Natural killer cell (primary cell): ENCODE measurements around the gene PPM1M. TPM values are rescaled to one million over a fixed set of nuclear protein-coding genes. Genes with fewer than 3 reads are reported as not detected.

Source experiments
- ATAC-seq, 3 donors: fragments of 150-1000 bp in 2 of 3; fragments of 200-7000 bp in 1 of 3; cut with Tn5 transposase; 1 replicate in 1 of 3; 2 replicates in 2 of 3; pipeline ENCODE4 v1.10.0; 2021; ENCODE audit warnings: mild to moderate bottlenecking in 2 of 3, moderate library complexity in 2 of 3
- DNase-seq, 2 donors: peaks; one replicate each; pipeline versions ENCODE4 v3.0.0 to v3.0.0-alpha.2; 2013 to 2021; ENCODE audit warnings: mixed read lengths in 1 of 2
- H3K27ac ChIP-seq: one replicate; pipeline ENCODE4 v1.5.1; 2013; ENCODE audit warnings: mild to moderate bottlenecking, low read length
- H3K27me3 ChIP-seq: one replicate; pipeline ENCODE4 v1.6.1; 2013; ENCODE audit warnings: low read length; ENCODE audit not compliant: control insufficient read depth, insufficient read depth
- H3K36me3 ChIP-seq: one replicate; pipeline ENCODE4 v1.6.1; 2013; ENCODE audit warnings: low read length; ENCODE audit not compliant: control insufficient read depth, insufficient read depth
- H3K4me1 ChIP-seq: one replicate; pipeline ENCODE4 v1.6.1; 2013; ENCODE audit warnings: low read length; ENCODE audit not compliant: control insufficient read depth, insufficient read depth
- H3K4me3 ChIP-seq: one replicate; pipeline ENCODE4 v1.5.1; 2013; ENCODE audit warnings: low read length
- H3K9me3 ChIP-seq: one replicate; pipeline ENCODE4 v1.6.1; 2013; ENCODE audit warnings: low read length; ENCODE audit not compliant: control insufficient read depth, insufficient read depth
- H3K27ac Mint-ChIP-seq, 2 donors: one replicate each; pipeline ENCODE4 v1.8.0; 2022; ENCODE audit warnings: mild to moderate bottlenecking in 2 of 2, mixed read lengths in 2 of 2, moderate library complexity in 1 of 2
- H3K27me3 Mint-ChIP-seq, 2 donors: one replicate each; pipeline ENCODE4 v1.8.0; 2022; ENCODE audit warnings: low read depth in 2 of 2, mixed read lengths in 2 of 2
- H3K36me3 Mint-ChIP-seq: one replicate; pipeline ENCODE4 v1.8.0; 2022; ENCODE audit warnings: mixed read lengths
- H3K4me1 Mint-ChIP-seq, 2 donors: one replicate each; pipeline ENCODE4 v1.8.0; 2022; ENCODE audit warnings: mixed read lengths in 2 of 2
- H3K4me3 Mint-ChIP-seq: one replicate; pipeline ENCODE4 v1.8.0; 2022; ENCODE audit warnings: mild to moderate bottlenecking, moderate library complexity, mixed read lengths
- H3K9me3 Mint-ChIP-seq, 2 donors: one replicate each; pipeline ENCODE4 v1.8.0; 2022; ENCODE audit warnings: mixed read lengths in 2 of 2
- WGBS: methylation state at CpG from one replicate; pipeline ENCODE4 v1.1.7; 2013; ENCODE audit warnings: missing lambda C conversion rate; ENCODE audit not compliant: insufficient coverage; 5-methylcytosine and 5-hydroxymethylcytosine counted together
- intact Hi-C: fragments of 100-400 bp; cut with micrococcal nuclease; formaldehyde crosslinking; loops from one replicate; pipeline ENCODE4 v1.14.2; 2022
- total RNA-seq, 4 donors: library from RNA; stranded (reverse); fragments of 120-200 nt in 1 of 4; gene quantifications; one replicate each; pipeline versions ENCODE4 v1.2.3 to v1.2.4, GENCODE V29; 2013 to 2022
- TF ChIP-seq, protein P1 (sequence below): fragments of 200-600 bp; IDR thresholded peaks from one replicate; pipeline ENCODE4 v1.8.0; 2022; ENCODE audit warnings: antibody characterized with exemption

The PPM1M gene
- total RNA-seq, 3 donors from 2014 or later (not counting 1 experiment from before 2014, with no cell fraction given): 66.0 to 83.7 (median 77.8) TPM

DNA sequence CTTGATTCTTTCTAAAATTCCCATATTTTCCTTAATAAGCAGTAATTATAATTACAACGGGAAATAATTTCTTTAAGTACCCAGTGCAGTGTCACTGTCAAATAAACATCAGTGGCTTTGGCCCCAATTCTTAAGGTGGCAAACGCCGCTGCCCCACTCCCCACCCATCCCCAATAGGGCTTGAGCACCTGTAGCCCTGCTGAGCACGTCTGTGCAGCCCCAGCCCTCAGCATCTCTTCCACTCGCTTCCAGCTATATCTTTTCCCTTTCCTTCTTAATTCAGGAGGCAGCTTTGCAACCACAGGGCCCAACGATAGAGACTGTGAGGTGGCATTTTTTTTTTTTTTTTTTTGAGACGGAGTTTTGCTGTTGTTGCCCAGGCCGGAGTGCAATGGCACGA lies 9.0 kb downstream of the PPM1M start:
- intact Hi-C loops: no loop called here
- no peaks in the 10 kb centered on the region for H3K27me3 Mint-ChIP-seq
- DNase-seq: no peak
- no peaks in the 10 kb centered on the region for H3K9me3 Mint-ChIP-seq
- Histone ChIP-seq H3K4me1 (peaks cover 59% of the 10 kb centered on the region), H3K9me3 (no peaks in the 10 kb centered on the region), H3K27me3 (no peaks in the 10 kb centered on the region), H3K36me3 (peaks cover 61% of the 10 kb centered on the region), H3K27ac (peak overlapping the region; percentile 92), H3K4me3 (no peak overlapping the region)
- no peak for ATAC-seq
- peaks cover 33% of the 10 kb centered on the region for H3K36me3 Mint-ChIP-seq
- whole genome bisulfite sequencing: 76% methylated on average over 8 of the region's 9 CpGs
- H3K27ac Mint-ChIP-seq: peak overlapping the region; percentile 71 to 95
- TF ChIP-seq, protein P1, sequence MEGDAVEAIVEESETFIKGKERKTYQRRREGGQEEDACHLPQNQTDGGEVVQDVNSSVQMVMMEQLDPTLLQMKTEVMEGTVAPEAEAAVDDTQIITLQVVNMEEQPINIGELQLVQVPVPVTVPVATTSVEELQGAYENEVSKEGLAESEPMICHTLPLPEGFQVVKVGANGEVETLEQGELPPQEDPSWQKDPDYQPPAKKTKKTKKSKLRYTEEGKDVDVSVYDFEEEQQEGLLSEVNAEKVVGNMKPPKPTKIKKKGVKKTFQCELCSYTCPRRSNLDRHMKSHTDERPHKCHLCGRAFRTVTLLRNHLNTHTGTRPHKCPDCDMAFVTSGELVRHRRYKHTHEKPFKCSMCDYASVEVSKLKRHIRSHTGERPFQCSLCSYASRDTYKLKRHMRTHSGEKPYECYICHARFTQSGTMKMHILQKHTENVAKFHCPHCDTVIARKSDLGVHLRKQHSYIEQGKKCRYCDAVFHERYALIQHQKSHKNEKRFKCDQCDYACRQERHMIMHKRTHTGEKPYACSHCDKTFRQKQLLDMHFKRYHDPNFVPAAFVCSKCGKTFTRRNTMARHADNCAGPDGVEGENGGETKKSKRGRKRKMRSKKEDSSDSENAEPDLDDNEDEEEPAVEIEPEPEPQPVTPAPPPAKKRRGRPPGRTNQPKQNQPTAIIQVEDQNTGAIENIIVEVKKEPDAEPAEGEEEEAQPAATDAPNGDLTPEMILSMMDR: no peak
- H3K4me1 Mint-ChIP-seq: peaks cover 62 to 65% of the 10 kb centered on the region in 2 donors
- no peak overlapping the region for H3K4me3 Mint-ChIP-seq

DNA sequence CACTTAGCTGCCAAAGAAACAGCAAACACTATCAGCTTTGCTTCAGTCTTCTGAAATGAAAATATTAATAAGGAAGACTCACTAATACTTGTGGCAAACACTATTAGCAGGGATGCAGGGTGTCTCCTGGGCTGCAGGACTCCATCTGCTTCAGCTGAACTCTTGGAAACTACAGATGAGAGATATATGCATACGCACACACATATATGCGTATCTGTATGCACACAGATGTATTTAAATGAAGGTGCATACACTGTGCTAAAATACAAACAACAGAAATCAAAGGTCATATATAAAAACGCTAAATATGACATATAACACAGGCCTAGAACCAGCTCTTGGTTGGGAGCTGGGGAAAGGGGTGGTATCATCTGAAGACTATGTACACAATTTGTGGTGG lies 10.6 kb downstream of the PPM1M start:
- Mint-ChIP-seq H3K9me3 (no peaks in the 10 kb centered on the region), H3K27me3 (no peaks in the 10 kb centered on the region), H3K36me3 (peaks cover 35% of the 10 kb centered on the region), H3K27ac (peak overlapping the region; percentile 71 to 95), H3K4me1 (peaks cover 51 to 58% of the 10 kb centered on the region in 2 donors), H3K4me3 (no peak overlapping the region)
- Histone ChIP-seq H3K4me3 (no peak overlapping the region), H3K27ac (no peak overlapping the region), H3K27me3 (no peaks in the 10 kb centered on the region), H3K36me3 (peaks cover 67% of the 10 kb centered on the region), H3K4me1 (peaks cover 55% of the 10 kb centered on the region), H3K9me3 (no peaks in the 10 kb centered on the region)
- intact Hi-C loops: no loop called here
- DNase-seq: no peak
- ATAC-seq: no peak
- TF ChIP-seq, protein P1: no peak
- 100% methylated on average over 1 of the region's 3 CpGs for WGBS

DNA sequence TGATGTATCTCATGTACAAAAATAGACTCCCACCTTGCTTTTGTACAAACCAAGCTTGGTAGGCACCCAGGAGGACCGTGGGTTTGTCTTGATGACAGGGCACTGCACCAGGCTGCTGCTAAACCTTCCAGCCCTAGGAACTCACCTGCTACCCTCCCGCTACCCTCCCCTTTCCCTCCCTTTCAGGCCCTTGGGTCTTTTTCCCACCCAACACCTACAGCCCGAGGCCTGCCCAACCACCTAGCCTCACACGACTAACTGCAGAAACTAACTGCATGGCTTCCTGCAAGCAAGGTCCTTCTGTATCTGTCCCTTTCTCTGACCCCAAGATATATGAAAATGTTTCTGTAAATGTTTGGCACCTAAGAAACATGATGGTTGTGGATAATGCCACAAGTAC lies 11.1 kb downstream of the PPM1M start:
- TF ChIP-seq, protein P1: no peak
- Histone ChIP-seq H3K27ac (peak overlapping the region; percentile 4), H3K4me3 (no peak overlapping the region), H3K36me3 (peaks cover 68% of the 10 kb centered on the region), H3K27me3 (no peaks in the 10 kb centered on the region), H3K9me3 (no peaks in the 10 kb centered on the region), H3K4me1 (peaks cover 50% of the 10 kb centered on the region)
- DNase-seq (no peak), ATAC-seq (no peak)
- H3K36me3 Mint-ChIP-seq: peaks cover 35% of the 10 kb centered on the region
- WGBS: 83% methylated on average over 3 of the region's 4 CpGs
- H3K27ac Mint-ChIP-seq: peak overlapping the region; percentile 71 to 95
- no peaks in the 10 kb centered on the region for H3K9me3 Mint-ChIP-seq
- intact Hi-C loops: no loop called here
- H3K27me3 Mint-ChIP-seq: no peaks in the 10 kb centered on the region
- peaks cover 51 to 58% of the 10 kb centered on the region in 2 donors for H3K4me1 Mint-ChIP-seq
- no peak overlapping the region for H3K4me3 Mint-ChIP-seq

DNA sequence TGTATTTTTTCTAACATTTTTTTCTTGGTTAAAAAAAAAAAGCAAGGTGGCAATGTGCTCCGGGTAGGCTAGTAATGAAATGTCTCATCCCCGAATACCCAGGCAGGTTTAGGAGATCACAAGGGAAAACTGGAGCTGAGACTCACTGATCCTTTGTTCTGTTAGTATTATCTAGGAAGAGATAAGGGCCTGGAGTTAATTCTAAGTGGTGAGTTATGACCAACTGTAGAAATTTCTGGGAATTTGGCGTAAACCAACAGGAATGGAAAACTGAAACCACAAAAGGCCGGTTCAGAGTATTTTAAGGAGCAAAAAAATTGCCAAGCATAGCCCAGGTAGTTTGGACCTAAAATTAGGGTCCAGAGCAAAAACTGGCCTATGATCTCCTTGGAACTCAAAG lies 12.4 kb downstream of the PPM1M start:
- H3K27ac Mint-ChIP-seq: peak overlapping the region; percentile 71 to 95
- peaks cover 48 to 54% of the 10 kb centered on the region in 2 donors for H3K4me1 Mint-ChIP-seq
- H3K36me3 Mint-ChIP-seq: peaks cover 37% of the 10 kb centered on the region
- H3K27me3 Mint-ChIP-seq: no peaks in the 10 kb centered on the region
- Histone ChIP-seq H3K36me3 (peaks cover 76% of the 10 kb centered on the region), H3K4me1 (peaks cover 42% of the 10 kb centered on the region), H3K27me3 (no peaks in the 10 kb centered on the region), H3K27ac (no peak overlapping the region), H3K9me3 (no peaks in the 10 kb centered on the region), H3K4me3 (no peak overlapping the region)
- DNase-seq: no peak
- WGBS: 91% methylated on average over 4 of the region's 4 CpGs
- no peak overlapping the region for H3K4me3 Mint-ChIP-seq
- TF ChIP-seq, protein P1: no peak
- ATAC-seq: no peak
- intact Hi-C loops: no loop called here
- no peaks in the 10 kb centered on the region for H3K9me3 Mint-ChIP-seq
